GM19438 (cell line): ENCODE data around the gene SLC39A2.
"Not testable (repeated sequence)": the region's sequence is repeated elsewhere in the genome, so short reads cannot be mapped to it uniquely, and the experiment has no call there.

Experiments
- ATAC-seq: cut with Tn5 transposase; IDR thresholded peaks from one replicate; pipeline ENCODE4 v1.9.1; 2021; ENCODE audit warnings: low read depth; ENCODE audit not compliant: unreplicated experiment

The SLC39A2 gene

DNA sequence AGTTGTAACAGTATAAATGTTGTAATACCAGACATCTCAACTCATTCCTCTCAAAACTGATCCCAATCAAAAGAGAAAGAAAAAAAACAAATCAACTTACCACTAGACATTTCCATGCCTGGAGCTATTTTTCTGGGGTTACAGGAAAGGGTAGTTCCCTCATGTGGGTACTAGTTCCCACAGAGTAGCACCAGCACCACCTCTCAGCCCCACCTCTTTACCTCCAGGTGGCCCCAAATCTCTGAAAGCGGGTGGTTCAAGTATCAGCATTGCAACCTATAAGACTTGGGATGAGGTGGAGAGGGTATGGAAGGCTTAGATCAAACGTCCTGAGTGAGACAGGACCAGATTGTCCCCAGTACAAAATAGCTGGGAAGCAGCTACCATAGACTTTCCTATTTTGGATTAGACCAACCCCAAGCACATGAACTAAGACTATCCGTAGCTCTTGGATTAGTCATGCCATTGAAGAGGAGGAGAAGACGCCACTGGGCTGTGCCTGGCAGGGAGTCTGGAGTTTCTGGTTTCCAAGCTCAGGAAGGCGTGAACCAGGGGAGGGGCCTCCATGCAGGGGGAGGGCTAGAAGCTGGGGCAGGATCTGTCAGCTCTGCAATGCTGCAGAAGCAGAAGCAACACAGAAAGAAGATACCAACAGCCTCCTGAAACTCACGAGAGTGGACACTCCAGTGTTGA, at the start of gene SLC39A2:
SLC39A2 (plus strand) TSS at position 620 of the 693 bp plus-strand sequence. CDS start 154 bp downstream, outside the sequence.
- no peak for ATAC-seq

DNA sequence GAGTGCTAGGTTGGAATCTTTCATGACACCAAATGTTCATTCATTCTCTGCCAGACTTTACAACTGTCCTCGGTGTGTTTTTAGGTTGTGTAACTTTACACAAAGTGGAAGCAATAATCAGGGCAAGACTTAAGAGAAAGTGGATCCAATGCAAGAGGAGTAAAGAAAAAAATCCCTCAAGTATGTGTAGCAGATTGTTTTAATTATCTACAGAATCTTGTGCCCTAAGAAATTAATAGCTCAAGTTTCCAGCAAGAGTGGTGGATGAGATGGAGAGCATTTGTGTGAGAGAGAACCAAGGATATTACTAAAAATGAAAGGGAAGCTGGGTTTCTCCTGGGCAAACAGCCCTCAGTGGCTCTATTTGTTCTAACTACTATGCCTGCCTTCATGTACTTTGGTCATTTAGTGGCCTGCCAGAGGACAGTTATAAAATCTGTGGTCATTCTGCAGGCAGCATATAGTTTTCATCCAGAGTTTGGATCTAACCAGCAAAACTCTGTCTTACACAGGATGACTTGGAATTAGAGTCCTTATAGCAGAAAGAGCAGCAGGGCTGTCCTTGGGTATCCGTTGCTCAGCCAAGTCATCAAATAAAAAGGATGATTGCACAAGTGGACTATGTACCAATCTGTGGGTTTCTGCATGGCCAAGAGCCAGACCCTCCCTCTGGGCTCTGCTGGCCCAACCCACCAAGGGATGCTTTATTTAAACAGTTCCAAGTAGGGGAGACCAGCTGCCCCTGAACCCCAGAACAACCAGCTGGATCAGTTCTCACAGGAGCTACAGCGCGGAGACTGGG, 44.2 kb upstream of the SLC39A2 start, which contains the start of gene RNASE2:
RNASE2 (plus strand) TSS at position 752 of the 802 bp plus-strand sequence. CDS start 285 bp downstream, outside the sequence.
- not testable (repeated sequence) for ATAC-seq

DNA sequence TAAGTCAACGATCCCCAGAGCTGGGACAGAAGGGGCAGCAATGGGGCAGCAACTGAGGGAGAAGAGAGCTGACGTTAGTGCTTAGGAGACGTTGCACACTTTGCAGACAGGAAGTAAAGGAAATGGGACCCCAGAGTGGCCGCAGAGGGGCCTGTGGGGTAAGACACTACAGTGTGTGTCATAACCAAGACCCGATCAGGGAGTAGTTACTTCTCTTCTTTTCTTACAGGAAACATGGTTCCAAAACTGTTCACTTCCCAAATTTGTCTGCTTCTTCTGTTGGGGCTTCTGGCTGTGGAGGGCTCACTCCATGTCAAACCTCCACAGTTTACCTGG, 43.6 kb upstream of the SLC39A2 start:
- not testable (repeated sequence) for ATAC-seq

DNA sequence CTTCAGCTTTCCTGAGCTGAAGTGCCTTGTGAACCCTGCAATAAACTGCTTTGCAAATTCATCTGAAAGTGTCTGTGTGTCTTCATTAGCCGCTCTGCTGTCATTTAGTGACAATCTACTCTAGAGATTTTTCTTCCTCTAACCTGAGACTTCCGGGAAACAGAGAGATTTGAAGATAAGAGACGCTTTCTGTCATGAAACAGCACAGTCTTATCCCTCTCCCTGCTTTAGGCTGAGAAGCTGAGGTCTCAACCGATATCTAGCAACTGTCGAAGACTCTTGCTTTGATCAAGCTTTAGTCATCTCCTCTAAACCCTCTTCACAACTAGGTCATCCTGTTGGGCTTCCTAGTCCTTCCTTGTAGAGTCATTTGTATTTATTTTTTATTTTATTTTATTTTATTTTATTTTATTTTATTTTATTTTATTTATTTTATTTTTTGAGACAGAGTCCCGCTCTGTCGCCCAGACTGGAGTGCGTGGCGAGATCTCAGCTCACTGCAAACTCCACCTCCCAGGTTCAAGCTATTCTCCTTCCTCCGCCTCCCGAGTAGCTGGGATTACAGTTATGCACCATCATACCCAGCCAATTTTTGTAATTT, 42.6 kb upstream of the SLC39A2 start:
- no peak for ATAC-seq

- not testable (repeated sequence) for ATAC-seq
Observed at GRCh38 chr14:20958946-20959345, 40.1 kb upstream of the SLC39A2 start.

GRCh38 chr14:20969336-20969735, 29.8 kb upstream of the SLC39A2 start:
- no peak for ATAC-seq

DNA sequence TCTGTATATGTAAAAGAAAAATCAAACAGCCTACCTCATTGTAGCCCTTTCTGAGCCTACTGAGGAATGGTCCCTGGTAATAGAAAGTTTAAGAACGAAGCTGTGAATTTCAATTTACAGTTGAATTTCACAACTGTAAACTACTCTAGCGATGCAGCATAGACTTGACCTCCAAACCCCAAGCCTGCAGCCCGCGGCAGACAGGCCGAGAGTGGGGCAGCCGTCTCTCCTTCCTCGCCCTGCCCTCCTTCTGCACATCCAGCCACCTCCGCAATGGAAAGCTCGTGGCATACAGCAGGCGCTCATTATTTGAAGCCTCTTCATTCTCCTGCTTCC, 28.5 kb upstream of the SLC39A2 start:
- peak; percentile 11 for ATAC-seq

DNA sequence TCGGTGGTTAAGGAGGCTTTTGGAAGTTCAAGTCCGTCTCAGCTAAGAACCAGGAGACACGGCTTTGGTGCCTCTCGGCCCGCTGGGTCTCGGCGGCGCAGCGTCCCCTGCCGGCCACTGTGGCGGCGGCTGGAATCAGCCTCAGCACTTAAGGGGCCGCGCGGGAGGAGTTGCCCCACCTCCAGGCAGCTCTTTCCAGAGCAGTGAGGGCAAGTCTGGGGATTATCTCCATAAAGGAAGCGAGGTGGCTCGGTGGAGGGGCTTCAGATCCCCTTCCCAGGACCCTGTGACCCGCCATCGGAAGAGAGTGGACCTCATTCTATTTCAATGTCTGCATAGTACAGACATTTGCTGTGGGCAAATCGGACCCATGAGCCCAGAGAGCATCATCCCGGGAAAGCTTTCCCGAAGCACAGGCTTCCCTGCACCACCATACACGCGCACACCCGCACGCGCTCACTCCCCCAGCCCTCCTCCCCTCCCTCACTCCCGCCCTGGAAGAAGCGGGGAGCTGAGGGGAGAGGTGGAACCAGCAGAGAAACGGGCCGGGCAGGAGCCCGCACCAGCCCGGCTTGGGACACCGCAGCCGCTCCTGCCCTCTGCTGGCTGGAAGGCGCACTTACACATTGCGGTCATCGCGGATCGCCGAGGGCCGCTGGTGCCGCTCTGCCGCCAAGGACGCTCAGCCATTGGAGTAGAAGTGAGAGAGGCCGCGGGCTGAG, 27.9 kb upstream of the SLC39A2 start:
- ATAC-seq: peak; percentile 92

GRCh38 chr14:20971705-20972021, 27.4 kb upstream of the SLC39A2 start:
- peak; percentile 23 for ATAC-seq

DNA sequence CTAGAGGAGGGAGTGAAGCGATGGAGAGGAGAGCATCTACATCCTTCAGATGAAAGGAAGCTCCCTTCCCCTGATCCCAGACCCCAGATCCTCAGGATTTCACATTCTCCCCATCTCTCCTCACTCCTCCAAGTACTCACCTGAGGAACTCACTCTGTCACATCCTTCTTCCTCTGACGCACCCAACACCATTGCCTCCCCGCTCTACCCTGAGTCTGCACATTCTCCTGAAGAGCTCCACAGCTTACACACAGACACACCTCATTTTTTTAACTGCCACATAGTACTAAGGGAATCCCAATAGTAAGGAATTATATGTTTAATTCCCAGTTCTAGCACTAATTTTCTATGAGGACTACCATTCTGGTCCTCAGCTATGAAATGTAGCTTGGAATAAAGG, 25.6 kb upstream of the SLC39A2 start:
- ATAC-seq: no peak

GRCh38 chr14:20976291-20976690, 22.8 kb upstream of the SLC39A2 start:
- ATAC-seq: no peak

DNA sequence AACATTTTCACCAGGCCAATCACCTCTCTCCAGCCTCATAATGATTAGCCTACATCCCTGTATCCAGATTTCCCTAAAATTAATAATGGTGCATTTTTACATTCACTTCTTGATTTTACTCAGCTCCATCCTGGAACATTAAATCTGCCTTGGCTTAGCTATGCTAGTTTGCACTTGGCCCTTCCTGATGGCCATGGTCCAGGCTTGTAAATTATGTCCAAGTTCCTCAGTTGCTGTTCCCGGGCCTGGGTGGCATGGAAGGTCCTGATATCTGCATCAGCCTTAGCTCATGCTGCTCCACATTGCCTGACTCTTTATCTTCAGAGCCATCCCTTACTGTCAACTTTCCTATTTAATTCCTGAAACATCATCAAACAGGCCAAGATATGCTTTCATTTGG, 20.4 kb upstream of the SLC39A2 start:
- ATAC-seq: no peak

DNA sequence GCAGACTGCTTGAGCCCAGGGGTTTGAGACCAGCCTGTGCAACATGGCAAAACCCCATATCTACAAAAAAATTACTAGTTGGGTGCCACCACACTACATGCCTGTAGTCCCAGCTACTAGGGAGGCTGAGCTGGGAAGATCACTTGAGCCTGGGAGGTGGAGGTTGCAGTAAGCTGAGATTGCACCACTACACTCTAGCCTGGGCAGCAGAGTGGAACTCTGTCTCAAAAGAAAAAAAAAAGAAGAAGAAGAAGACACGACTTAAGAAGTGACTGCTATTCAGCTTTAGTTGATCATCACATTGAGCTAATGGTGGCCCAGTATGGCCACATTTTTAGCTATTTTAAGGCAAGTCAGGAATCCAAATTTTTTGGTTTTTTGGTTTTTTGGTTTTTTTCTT, 18.2 kb upstream of the SLC39A2 start:
- no peak for ATAC-seq

DNA sequence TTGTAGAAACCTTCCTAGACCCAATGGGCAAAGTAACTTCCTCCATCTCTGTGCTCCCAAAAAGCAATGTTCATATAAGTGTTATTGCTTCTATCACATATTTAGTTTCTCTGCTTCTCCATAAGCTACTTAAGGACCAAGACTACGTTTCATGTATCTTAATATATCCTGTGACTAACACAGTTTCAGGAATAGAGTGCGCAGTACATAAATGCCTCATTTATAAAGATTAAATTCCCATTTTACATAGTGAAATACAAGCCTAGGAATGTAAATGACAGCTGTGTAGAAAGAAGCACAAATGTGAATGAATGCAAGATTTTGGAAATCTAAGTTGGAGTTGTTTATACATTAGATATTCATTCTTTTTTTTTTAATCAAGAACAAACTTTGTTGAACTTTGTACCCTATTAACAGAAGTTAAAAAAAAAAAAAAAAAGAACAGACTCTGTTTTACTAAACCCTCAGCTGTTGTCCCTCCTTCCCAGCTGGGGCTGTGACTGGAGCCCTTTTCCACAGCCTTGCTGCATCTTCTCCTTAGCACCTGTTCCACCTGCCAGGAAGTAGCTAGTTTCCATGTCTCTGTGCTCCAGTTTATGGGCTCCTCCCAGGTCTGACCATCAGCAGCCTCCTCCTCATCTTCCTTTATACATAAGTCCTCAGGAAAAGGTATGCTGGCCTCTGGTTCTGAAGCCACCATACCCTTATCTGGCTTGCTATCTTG, 16.3 kb upstream of the SLC39A2 start:
- ATAC-seq: no peak

DNA sequence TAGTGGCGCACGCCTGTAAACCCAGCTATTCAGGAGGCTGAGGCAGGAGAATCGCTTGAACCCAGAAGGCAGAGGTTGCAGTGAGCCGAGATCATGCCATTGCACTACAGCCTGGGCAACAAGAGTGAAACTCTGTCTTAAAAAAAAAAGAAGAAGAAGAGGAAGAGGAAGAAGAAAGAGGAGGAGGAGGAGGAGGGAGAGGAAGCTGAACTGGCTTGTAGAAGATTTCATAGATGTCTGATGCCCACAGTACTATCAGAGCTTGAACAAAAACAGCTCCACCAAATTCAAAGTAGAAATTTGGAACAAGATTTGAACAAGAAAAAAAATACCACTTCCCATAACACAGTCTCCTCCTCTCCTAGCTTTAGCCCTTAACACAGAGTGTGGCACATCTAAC, 13.4 kb upstream of the SLC39A2 start:
- not testable (repeated sequence) for ATAC-seq

GRCh38 chr14:20986811-20987210, 12.3 kb upstream of the SLC39A2 start:
- ATAC-seq: no peak

DNA sequence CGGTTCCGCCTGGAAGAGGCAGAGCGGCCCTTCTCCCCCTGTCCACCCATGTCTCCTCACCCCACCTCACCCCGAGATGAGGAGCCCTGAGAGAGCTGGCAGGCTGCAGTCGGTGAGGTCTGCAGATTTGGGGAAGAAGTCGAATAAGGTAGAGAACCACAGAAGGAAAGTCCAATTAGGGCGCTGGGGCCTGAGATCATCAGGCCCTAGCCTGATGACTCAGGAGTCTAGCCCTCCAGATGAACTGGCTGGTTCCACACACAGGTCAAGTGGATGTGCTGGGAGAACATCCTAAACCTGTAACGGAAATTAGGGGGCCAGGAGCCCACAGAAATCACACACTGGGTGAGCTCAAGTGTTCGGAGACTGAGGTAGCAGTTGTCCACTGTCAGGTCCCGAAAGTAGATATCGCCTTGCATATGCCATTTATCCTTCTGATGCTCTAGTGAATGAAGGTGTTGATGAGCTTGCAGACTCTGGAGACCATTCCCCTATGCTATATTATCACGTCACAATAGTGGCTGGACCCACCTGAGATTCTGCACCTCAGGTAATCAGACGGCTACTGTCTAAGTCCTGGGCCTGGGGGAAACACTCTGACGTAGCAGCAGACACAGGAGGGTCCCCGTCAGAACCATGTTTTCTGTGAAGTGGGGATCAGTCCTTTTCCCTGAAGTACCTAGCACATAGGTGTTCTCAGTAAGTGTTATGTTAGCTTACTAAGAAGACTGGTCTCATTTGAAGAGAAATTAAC, 10.2 kb upstream of the SLC39A2 start:
- no peak for ATAC-seq

DNA sequence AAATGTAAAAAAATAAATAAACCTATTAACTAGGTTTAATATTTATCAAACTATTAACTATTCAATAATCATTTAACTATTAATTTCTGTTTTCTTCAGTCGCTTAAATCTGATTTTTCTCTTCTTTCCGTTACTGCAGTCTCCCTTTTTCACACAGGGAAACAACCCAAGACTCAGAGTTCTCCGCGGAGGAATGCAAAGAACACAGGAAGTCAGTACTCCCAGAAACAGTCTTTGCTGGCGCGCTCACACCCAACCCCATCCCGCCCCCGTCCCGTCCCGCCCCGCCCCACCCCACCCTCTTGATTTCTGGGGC, 9.7 kb upstream of the SLC39A2 start:
- ATAC-seq: no peak

GRCh38 chr14:20989787-20990600, 9.1 kb upstream of the SLC39A2 start, which contains the start of gene METTL17:
TSS of gene METTL17 (plus strand) at chr14:20989980. CDS start at chr14:20990003, 23 bp downstream.
- peak; percentile 96 for ATAC-seq
